H9 (cell line): ENCODE results near the gene CDAN1. TPM values are rescaled to one million over a fixed set of nuclear protein-coding genes. Genes with fewer than 3 reads are reported as not detected.

Experiments
- DNase-seq: peaks from one replicate; pipeline ENCODE4 v3.0.0-alpha.2; 2017
- H2AFZ ChIP-seq: one replicate; pipeline ENCODE4 v1.6.1; 2013; ENCODE audit warnings: mild to moderate bottlenecking, low read length, control low read depth, moderate library complexity
- H2AK5ac ChIP-seq: 2 replicates; pipeline ENCODE4 v1.6.1; 2013; ENCODE audit warnings: low read length, control low read depth, mixed read lengths; ENCODE audit not compliant: insufficient read length
- H2BK120ac ChIP-seq: one replicate; pipeline ENCODE4 v1.6.1; 2013; ENCODE audit warnings: low read depth, mild to moderate bottlenecking, low read length, control low read depth, inconsistent platforms; ENCODE audit not compliant: poor library complexity, severe bottlenecking
- H2BK12ac ChIP-seq: 2 replicates; pipeline ENCODE4 v1.6.1; 2013; ENCODE audit warnings: low read length, control low read depth, mixed read lengths, low read depth; ENCODE audit not compliant: insufficient read length
- H2BK15ac ChIP-seq: 2 replicates; pipeline ENCODE4 v1.6.1; 2013; ENCODE audit warnings: low read depth, low read length, control low read depth
- H2BK20ac ChIP-seq: one replicate; pipeline ENCODE4 v1.6.1; 2013; ENCODE audit warnings: low read depth, mild to moderate bottlenecking, low read length, control low read depth, inconsistent platforms; ENCODE audit not compliant: poor library complexity, severe bottlenecking
- H2BK5ac ChIP-seq: 2 replicates; pipeline ENCODE4 v1.6.1; 2013; ENCODE audit warnings: low read length, control low read depth, mixed read lengths; ENCODE audit not compliant: insufficient read length
- H3K14ac ChIP-seq: 2 replicates; pipeline ENCODE4 v1.6.1; 2013; ENCODE audit warnings: low read length, control low read depth; ENCODE audit not compliant: insufficient read depth
- H3K18ac ChIP-seq: 2 replicates; pipeline ENCODE4 v1.6.1; 2013; ENCODE audit warnings: low read depth, mild to moderate bottlenecking, mixed read lengths, low read length, control low read depth; ENCODE audit not compliant: insufficient read length
- H3K23ac ChIP-seq: 2 replicates; pipeline ENCODE4 v1.6.1; 2013; ENCODE audit warnings: low read length, control low read depth, mixed read lengths, low read depth; ENCODE audit not compliant: insufficient read length
- H3K23me2 ChIP-seq: 2 replicates; pipeline ENCODE4 v1.6.1; 2013; ENCODE audit warnings: low read depth, mild to moderate bottlenecking, mixed read lengths, low read length, control low read depth; ENCODE audit not compliant: insufficient read length, poor library complexity, severe bottlenecking
- H3K27ac ChIP-seq: 2 replicates; pipeline ENCODE4 v1.5.1; 2013; ENCODE audit warnings: low read length, control low read depth, mixed read lengths, low read depth; ENCODE audit not compliant: insufficient read length
- H3K27me3 ChIP-seq: 2 replicates; pipeline ENCODE4 v1.6.1; 2013; ENCODE audit warnings: low read length, control low read depth, inconsistent platforms; ENCODE audit not compliant: insufficient read depth
- H3K4ac ChIP-seq: 2 replicates; pipeline ENCODE4 v1.6.1; 2013; ENCODE audit warnings: low read depth, mild to moderate bottlenecking, control low read depth, inconsistent platforms, low read length, moderate library complexity
- H3K4me1 ChIP-seq: 2 replicates; pipeline ENCODE4 v1.6.1; 2013; ENCODE audit warnings: low read length, control low read depth, inconsistent platforms; ENCODE audit not compliant: insufficient read depth
- H3K4me2 ChIP-seq: 2 replicates; pipeline ENCODE4 v1.6.1; 2013; ENCODE audit warnings: low read length, control low read depth, mixed read lengths; ENCODE audit not compliant: insufficient read length, insufficient read depth
- H3K56ac ChIP-seq: 2 replicates; pipeline ENCODE4 v1.6.1; 2013; ENCODE audit warnings: low read depth, mild to moderate bottlenecking, mixed read lengths, low read length, control low read depth; ENCODE audit not compliant: insufficient read length
- H3K79me1 ChIP-seq: 2 replicates; pipeline ENCODE4 v1.6.1; 2013; ENCODE audit warnings: low read depth, mild to moderate bottlenecking, moderate library complexity, low read length, control low read depth, inconsistent platforms; ENCODE audit not compliant: insufficient read depth, poor library complexity, severe bottlenecking
- H3K79me2 ChIP-seq: 2 replicates; pipeline ENCODE4 v1.6.1; 2013; ENCODE audit warnings: low read length, control low read depth, inconsistent platforms; ENCODE audit not compliant: insufficient read depth
- H3K9ac ChIP-seq: 2 replicates; pipeline ENCODE4 v1.6.1; 2013; ENCODE audit warnings: low read length, control low read depth, mixed read lengths; ENCODE audit not compliant: insufficient read length; ENCODE audit errors: extremely low read depth
- H3K9me3 ChIP-seq: one replicate; pipeline ENCODE4 v1.6.1; 2013; ENCODE audit warnings: low read depth, low read length, inconsistent platforms; ENCODE audit not compliant: control insufficient read depth
- H3T11ph ChIP-seq: one replicate; pipeline ENCODE4 v1.6.1; 2013; ENCODE audit warnings: mild to moderate bottlenecking, low read length, control low read depth, inconsistent platforms
- H4K20me1 ChIP-seq: one replicate; pipeline ENCODE4 v1.6.1; 2013; ENCODE audit not compliant: control insufficient read depth, insufficient read length, insufficient read depth
- H4K5ac ChIP-seq: 2 replicates; pipeline ENCODE4 v1.6.1; 2013; ENCODE audit warnings: low read depth, mild to moderate bottlenecking, mixed read lengths, low read length, control low read depth; ENCODE audit not compliant: insufficient read length
- H4K8ac ChIP-seq: replicated peaks from 2 replicates; pipeline ENCODE4 v1.6.1; 2013; ENCODE audit warnings: low read length, control low read depth, mixed read lengths, low read depth; ENCODE audit not compliant: insufficient read length
- H4K91ac ChIP-seq: 2 replicates; pipeline ENCODE4 v1.6.1; 2013; ENCODE audit warnings: low read depth, mild to moderate bottlenecking, moderate library complexity, mixed read lengths, low read length, control low read depth; ENCODE audit not compliant: insufficient read length
- H3K27ac Mint-ChIP-seq, 3 experiments: 2 replicates in 2 of 3; 3 replicates in 1 of 3; pipeline ENCODE4 v1.8.0; 2020 to 2021; ENCODE audit warnings: mixed read lengths in 3 of 3, mild to moderate bottlenecking in 1 of 3, moderate library complexity in 1 of 3
- H3K27me3 Mint-ChIP-seq: 2 replicates; pipeline ENCODE4 v1.8.0; 2021; ENCODE audit warnings: low read depth, mild to moderate bottlenecking, moderate library complexity, mixed read lengths
- H3K36me3 Mint-ChIP-seq, 3 experiments: 2 replicates in 2 of 3; 3 replicates in 1 of 3; pipeline ENCODE4 v1.8.0; 2020 to 2021; ENCODE audit warnings: low read depth in 3 of 3, mixed read lengths in 3 of 3; ENCODE audit not compliant: insufficient read depth in 1 of 3
- H3K4me1 Mint-ChIP-seq, 2 experiments: 2 replicates each; pipeline ENCODE4 v1.8.0; 2020; ENCODE audit warnings: mixed read lengths in 2 of 2
- H3K4me3 Mint-ChIP-seq, 2 experiments: 2 replicates in 1 of 2; 3 replicates in 1 of 2; pipeline ENCODE4 v1.8.0; 2020 to 2021; ENCODE audit warnings: mild to moderate bottlenecking in 2 of 2, mixed read lengths in 2 of 2, moderate library complexity in 1 of 2
- H3K9me3 Mint-ChIP-seq, 2 experiments: 2 replicates in 1 of 2; 3 replicates in 1 of 2; pipeline ENCODE4 v1.8.0; 2020; ENCODE audit warnings: mild to moderate bottlenecking in 2 of 2, mixed read lengths in 2 of 2, moderate library complexity in 1 of 2
- WGBS: extraction: QIAGEN DNeasy Blood & Tissue Kit; methylation state at CpG from one replicate; pipeline ENCODE4 v1.1.7; 2013; ENCODE audit warnings: missing lambda C conversion rate, low lambda C conversion rate, mixed read lengths; ENCODE audit not compliant: insufficient read length; ENCODE audit errors: extremely low coverage; 5-methylcytosine and 5-hydroxymethylcytosine counted together
- total RNA-seq: library from RNA; stranded (reverse); gene quantifications from 2 replicates; pipeline ENCODE4 v1.2.1, GENCODE V29; 2021
- TF ChIP-seq, protein P1 (sequence below): fragments of 200-600 bp; sonication (generic); conservative IDR thresholded peaks from 3 replicates; pipeline ENCODE4 v1.8.0; 2021; ENCODE audit warnings: antibody characterized with exemption, mild to moderate bottlenecking

CDAN1 gene
- total RNA-seq, 1 experiment from 2014 or later, result 20.4 TPM

DNA sequence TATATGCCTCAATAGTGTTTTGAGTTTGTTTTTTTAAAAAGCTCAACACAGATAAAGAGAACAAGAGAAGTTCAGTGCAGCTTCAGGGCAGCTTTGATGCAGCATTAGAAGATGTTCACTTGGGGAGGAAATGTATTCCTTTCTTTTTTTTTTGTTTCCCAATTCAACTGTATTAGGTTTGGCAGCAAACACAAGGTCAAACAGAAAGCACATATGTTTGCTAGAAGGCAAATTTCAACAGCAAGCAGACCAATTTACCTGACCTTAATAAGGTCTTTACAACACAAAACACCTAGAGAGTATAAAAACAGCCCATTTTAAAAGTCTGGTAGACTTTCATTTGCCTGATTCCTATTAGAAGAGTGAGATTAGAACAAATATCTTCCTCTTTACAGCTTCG, 7.3 kb upstream of the CDAN1 start:
- no peak overlapping the region for H3K18ac ChIP-seq
- Mint-ChIP-seq H3K9me3 (no peaks in the 10 kb centered on the region), H3K27me3 (no peaks in the 10 kb centered on the region), H3K4me3 (no peak overlapping the region), H3K27ac (no peak overlapping the region), H3K4me1 (peaks cover 0 to 2% of the 10 kb centered on the region in 2 experiments; a peak in 1 of 4 replicates), H3K36me3 (peaks cover 2 to 6% (median 6%) of the 10 kb centered on the region in 3 experiments; a peak in 4 of 7 replicates)
- no peaks in the 10 kb centered on the region for H3K79me1 ChIP-seq
- H2AK5ac ChIP-seq, result no peak overlapping the region
- no peak overlapping the region for H3K23ac ChIP-seq
- no peaks in the 10 kb centered on the region for H4K20me1 ChIP-seq
- H3K9ac ChIP-seq, result no peak overlapping the region
- no peak overlapping the region for H3K27ac ChIP-seq
- H3K27me3 ChIP-seq, result no peaks in the 10 kb centered on the region
- H2BK12ac ChIP-seq, result no peak overlapping the region
- no peak overlapping the region for H2BK5ac ChIP-seq
- no peak overlapping the region for H3T11ph ChIP-seq
- H2BK120ac ChIP-seq, result no peak overlapping the region
- no peak overlapping the region for H2BK15ac ChIP-seq
- H3K23me2 ChIP-seq, result no peaks in the 10 kb centered on the region
- no peak overlapping the region for H4K8ac ChIP-seq
- no peak overlapping the region for H3K56ac ChIP-seq
- no peaks in the 10 kb centered on the region for H3K79me2 ChIP-seq
- WGBS, result no CpG with 5 or more reads among the region's 1 CpG
- TF ChIP-seq, protein P1, sequence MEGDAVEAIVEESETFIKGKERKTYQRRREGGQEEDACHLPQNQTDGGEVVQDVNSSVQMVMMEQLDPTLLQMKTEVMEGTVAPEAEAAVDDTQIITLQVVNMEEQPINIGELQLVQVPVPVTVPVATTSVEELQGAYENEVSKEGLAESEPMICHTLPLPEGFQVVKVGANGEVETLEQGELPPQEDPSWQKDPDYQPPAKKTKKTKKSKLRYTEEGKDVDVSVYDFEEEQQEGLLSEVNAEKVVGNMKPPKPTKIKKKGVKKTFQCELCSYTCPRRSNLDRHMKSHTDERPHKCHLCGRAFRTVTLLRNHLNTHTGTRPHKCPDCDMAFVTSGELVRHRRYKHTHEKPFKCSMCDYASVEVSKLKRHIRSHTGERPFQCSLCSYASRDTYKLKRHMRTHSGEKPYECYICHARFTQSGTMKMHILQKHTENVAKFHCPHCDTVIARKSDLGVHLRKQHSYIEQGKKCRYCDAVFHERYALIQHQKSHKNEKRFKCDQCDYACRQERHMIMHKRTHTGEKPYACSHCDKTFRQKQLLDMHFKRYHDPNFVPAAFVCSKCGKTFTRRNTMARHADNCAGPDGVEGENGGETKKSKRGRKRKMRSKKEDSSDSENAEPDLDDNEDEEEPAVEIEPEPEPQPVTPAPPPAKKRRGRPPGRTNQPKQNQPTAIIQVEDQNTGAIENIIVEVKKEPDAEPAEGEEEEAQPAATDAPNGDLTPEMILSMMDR, result no peak
- H3K4me2 ChIP-seq, result no peak overlapping the region
- H2BK20ac ChIP-seq, result no peak overlapping the region
- DNase-seq, result no peak
- H3K4me1 ChIP-seq, result no peaks in the 10 kb centered on the region
- no peaks in the 10 kb centered on the region for H3K9me3 ChIP-seq
- no peak overlapping the region for H2AFZ ChIP-seq
- H4K5ac ChIP-seq, result no peak overlapping the region
- H3K4ac ChIP-seq, result no peak overlapping the region
- no peak overlapping the region for H4K91ac ChIP-seq
- H3K14ac ChIP-seq, result no peak overlapping the region
